Right lobe of liver (tissue), 4 donors: Measurements from ENCODE around the gene ZNF441.

Source experiments
- CTCF ChIP-seq, 4 donors: fragments of 200-600 bp in 3 of 4; fragments of 450-650 bp in 1 of 4; IDR thresholded peaks; one replicate each; pipeline versions ENCODE4 v1.5.1 to v1.8.0; 2016 to 2022; ENCODE audit warnings: antibody characterized with exemption in 4 of 4, mild to moderate bottlenecking in 2 of 4
- POLR2A ChIP-seq: fragments of 450-650 bp; IDR thresholded peaks from one replicate; pipeline ENCODE4 v1.6.1; 2017; ENCODE audit warnings: antibody characterized with exemption, mild to moderate bottlenecking
- donor health status: DM: no; HTN: no; CAD: no.
- donor health status: DM: no; HTN: no; CAD: no.
- donor health status: DM: no; HTN: yes; CAD: no.

DNA sequence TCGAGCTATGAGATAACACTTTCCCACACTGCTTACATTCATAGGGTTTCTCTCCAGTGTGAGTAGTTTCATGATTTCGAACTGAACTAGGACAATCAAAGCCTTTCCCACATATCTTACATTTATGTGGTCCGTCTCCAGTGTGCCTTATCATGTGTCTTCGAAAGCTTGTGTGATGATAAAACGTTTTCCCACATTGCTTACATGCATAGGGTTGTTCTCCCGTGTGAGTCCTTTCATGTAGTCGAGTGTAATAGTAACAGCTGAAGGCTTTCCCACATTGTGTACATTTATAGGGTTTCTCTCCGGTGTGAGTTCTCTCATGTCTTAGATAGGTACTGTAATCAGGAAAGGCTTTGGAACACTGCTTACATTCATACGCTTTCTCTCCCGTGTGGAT is 44.4 kb upstream of the ZNF441 start:
- no peak for TF ChIP-seq CTCF (IDR thresholded peaks at IDR 0.05)
- TF ChIP-seq POLR2A, result no peak
